Measurements from ENCODE around the gene HOXC4. TPM values are rescaled to one million over a fixed set of nuclear protein-coding genes. Genes with fewer than 3 reads are reported as not detected.

The HOXC4 gene
- total and polyA plus RNA-seq, 2 of the 4 experiments (the other 2 are of a cell fraction): under 0.01 to 0.26 TPM

GRCh38 chr12:54068418-54069070, 14.9 kb downstream of the HOXC4 start:
- Histone ChIP-seq H3K27me3 (ENCODE audit: control insufficient read depth, insufficient read depth, low read length) (peaks cover 14% of the 10 kb centered on the region), H4K20me1 (ENCODE audit: insufficient read depth, low read length) (no peaks in the 10 kb centered on the region), H4K8ac (ENCODE audit: low read depth in 2 of 2, low read length in 2 of 2) (no peak overlapping the region), H4K5ac (ENCODE audit: low read depth, low read length) (no peak overlapping the region), H3K4me1 (ENCODE audit: control insufficient read depth, insufficient read depth, low read length) (no peaks in the 10 kb centered on the region), H3K4ac (ENCODE audit: low read depth, low read length) (no peak overlapping the region), H3K4me3 (ENCODE audit: insufficient read depth, low read depth, low read length) (no peak overlapping the region), H3K14ac (replicated peaks; ENCODE audit: low read depth, low read length) (no peak overlapping the region), H2BK15ac (ENCODE audit: low read depth, low read length) (no peak overlapping the region), H3K9me1 (ENCODE audit: insufficient read depth, low read length) (peaks cover 3% of the 10 kb centered on the region; the same call in 1 of the 2 replicates), H2AK9ac (replicated peaks; ENCODE audit: low read depth, low read length, poor library complexity) (no peak overlapping the region), H3K27ac (ENCODE audit: insufficient read depth, low read length) (no peak overlapping the region), H3K23ac (ENCODE audit: low read depth, low read length) (no peak overlapping the region), H3K56ac (ENCODE audit: extremely low read depth, insufficient read depth, low read length) (no peak overlapping the region), H3K4me2 (ENCODE audit: low read depth, low read length) (no peak overlapping the region), H3K79me1 (ENCODE audit: low read depth in 1 of 2, low read length in 2 of 2) (no peaks in the 10 kb centered on the region), H2BK20ac (ENCODE audit: low read depth, low read length) (no peak overlapping the region), H3K36me3 (ENCODE audit: control insufficient read depth, insufficient read depth, low read length) (no peaks in the 10 kb centered on the region), H2AK5ac (ENCODE audit: low read depth, low read length) (no peak overlapping the region), H3K9me3 (ENCODE audit: control insufficient read depth, insufficient read depth, low read length) (no peaks in the 10 kb centered on the region), H2BK5ac (ENCODE audit: low read depth, low read length, poor library complexity, severe bottlenecking) (no peak overlapping the region), H3K9ac (ENCODE audit: low read depth, low read length) (no peak overlapping the region), H2BK120ac (ENCODE audit: low read depth, low read length) (no peak overlapping the region), H2AFZ (replicated peaks; ENCODE audit: low read length, poor library complexity) (no peak overlapping the region), H4K91ac (ENCODE audit: insufficient read depth, low read depth, low read length) (no peak overlapping the region), H3K18ac (ENCODE audit: low read depth, low read length) (no peak overlapping the region)
- no TSS peak for BruUV-seq (replicated peaks)
- 100% methylated on average over 1 of the region's 4 CpGs; no CpG with 5 or more reads in 1 of the 2 experiments for WGBS, 2 experiments (ENCODE audit: extremely low coverage in 2 of 2, insufficient read length in 1 of 2)
- TF ChIP-seq SMC3 (IDR thresholded peaks at IDR 0.05; ENCODE audit: low read depth, low read length): no peak
- intact Hi-C loops (cut with micrococcal nuclease) (no loop called here), dilution Hi-C loops (cut with HindIII; ENCODE audit: low sequenced_read_pairs, unreplicated experiment) (no loop called here), in situ Hi-C loops (cut with MboI; ENCODE audit: low sequenced_read_pairs) (no loop called here)
- CTCF ChIA-PET: no interaction called here
- no peak for DNase-seq
- ATAC-seq (ENCODE audit: low read depth): no peak
- POLR2A ChIA-PET (ENCODE audit: unreplicated experiment): interaction anchor here (0.6 kb wide), 1 partner anchor 1458 kb away, joined by 4 read pairs; no protein-coding TSS in a partner anchor
